ENCODE measurements around the gene KNSTRN. TPM values are rescaled to one million over a fixed set of nuclear protein-coding genes. Genes with fewer than 3 reads are reported as not detected.

Gene KNSTRN
- total and polyA plus RNA-seq, 9 donors, result 5.8 to 10.7 (median 6.6) TPM

- no peak overlapping the region for H3K4me3 ChIP-seq
- DNase-seq, result no peak
- intact Hi-C loops (cut with DNase I), result loop anchor here in 1 of 4 donors (10.0 kb wide), 1 partner anchor 243 kb away; the partner anchor contains the start of gene BMF
- peaks cover 2% of the 10 kb centered on the region for H3K4me1 ChIP-seq (ENCODE audit: insufficient read depth)
- TF ChIP-seq EP300 (IDR thresholded peaks at IDR 0.05), result no peak
- TF ChIP-seq, protein P1, sequence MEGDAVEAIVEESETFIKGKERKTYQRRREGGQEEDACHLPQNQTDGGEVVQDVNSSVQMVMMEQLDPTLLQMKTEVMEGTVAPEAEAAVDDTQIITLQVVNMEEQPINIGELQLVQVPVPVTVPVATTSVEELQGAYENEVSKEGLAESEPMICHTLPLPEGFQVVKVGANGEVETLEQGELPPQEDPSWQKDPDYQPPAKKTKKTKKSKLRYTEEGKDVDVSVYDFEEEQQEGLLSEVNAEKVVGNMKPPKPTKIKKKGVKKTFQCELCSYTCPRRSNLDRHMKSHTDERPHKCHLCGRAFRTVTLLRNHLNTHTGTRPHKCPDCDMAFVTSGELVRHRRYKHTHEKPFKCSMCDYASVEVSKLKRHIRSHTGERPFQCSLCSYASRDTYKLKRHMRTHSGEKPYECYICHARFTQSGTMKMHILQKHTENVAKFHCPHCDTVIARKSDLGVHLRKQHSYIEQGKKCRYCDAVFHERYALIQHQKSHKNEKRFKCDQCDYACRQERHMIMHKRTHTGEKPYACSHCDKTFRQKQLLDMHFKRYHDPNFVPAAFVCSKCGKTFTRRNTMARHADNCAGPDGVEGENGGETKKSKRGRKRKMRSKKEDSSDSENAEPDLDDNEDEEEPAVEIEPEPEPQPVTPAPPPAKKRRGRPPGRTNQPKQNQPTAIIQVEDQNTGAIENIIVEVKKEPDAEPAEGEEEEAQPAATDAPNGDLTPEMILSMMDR (IDR thresholded peaks at IDR 0.05), result no peak
- no peak for TF ChIP-seq POLR2A (IDR thresholded peaks at IDR 0.05)
- WGBS, 3 donors, result 89 to 94% (median 92%) methylated on average over 11 of the region's 11 CpGs
- no peaks in the 10 kb centered on the region for H3K27me3 ChIP-seq
- no peak overlapping the region for H3K27ac ChIP-seq
- H3K36me3 ChIP-seq, result no peaks in the 10 kb centered on the region
- no peaks in the 10 kb centered on the region for H3K9me3 ChIP-seq
Measured at GRCh38 chr15:40347559-40348473, 34.7 kb upstream of the KNSTRN start.

DNA sequence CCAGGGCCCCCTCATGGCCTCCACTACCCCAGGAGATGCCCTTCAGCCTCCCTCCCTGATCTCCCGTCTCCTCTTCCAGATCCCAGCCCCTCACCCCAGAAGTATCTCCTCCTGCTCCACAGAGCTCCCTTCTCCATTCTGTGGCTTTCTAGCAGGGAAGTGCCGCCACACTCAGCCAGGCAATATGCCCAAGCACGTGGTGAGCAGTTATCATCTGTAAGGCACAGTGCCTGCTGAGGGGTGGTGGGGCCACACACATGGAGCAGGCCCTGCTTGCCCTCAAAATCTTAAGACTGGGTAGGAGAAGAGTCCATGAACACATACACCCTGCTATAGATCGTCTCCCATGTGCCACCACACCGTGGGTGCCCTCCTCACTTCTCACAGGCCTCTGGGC lies 34.0 kb upstream of the KNSTRN start:
- Histone ChIP-seq H3K27me3 (no peaks in the 10 kb centered on the region), H3K27ac (no peak overlapping the region), H3K4me1 (ENCODE audit: insufficient read depth) (peaks cover 2% of the 10 kb centered on the region), H3K36me3 (no peaks in the 10 kb centered on the region), H3K9me3 (no peaks in the 10 kb centered on the region), H3K4me3 (no peak overlapping the region)
- WGBS, 3 donors, result 80 to 87% (median 85%) methylated on average over 5 of the region's 5 CpGs
- TF ChIP-seq POLR2A (IDR thresholded peaks at IDR 0.05) (no peak), EP300 (IDR thresholded peaks at IDR 0.05) (no peak)
- TF ChIP-seq, protein P1 (IDR thresholded peaks at IDR 0.05), result no peak
- no peak for DNase-seq
- intact Hi-C loops (cut with DNase I), result loop anchor here in 1 of 4 donors (10.0 kb wide), 1 partner anchor 244 kb away; the partner anchor contains the start of gene BMF

DNA sequence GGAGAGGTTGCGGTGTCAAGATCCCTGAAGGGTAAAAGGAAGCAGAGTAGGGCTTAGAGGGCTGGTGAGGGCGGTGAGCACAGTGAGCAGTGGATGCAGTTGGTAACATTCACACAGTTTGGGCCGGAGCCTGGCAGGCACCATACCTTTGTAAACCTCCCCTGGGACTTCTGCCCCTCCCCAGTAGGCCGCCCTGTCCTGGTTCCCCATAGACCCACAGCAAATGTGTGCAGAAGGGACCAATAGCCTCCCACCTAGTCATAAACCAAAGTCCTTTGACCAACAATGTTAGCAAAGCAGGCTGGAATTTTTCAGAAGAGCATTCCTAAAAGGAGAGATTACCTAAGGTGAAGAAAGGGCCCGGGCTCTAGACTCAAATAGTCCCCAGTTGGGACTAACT lies 33.4 kb upstream of the KNSTRN start:
- no peaks in the 10 kb centered on the region for H3K9me3 ChIP-seq
- 87 to 93% (median 90%) methylated on average over 5 of the region's 5 CpGs for WGBS, 3 donors
- no peaks in the 10 kb centered on the region for H3K27me3 ChIP-seq
- intact Hi-C loops (cut with DNase I), result loop anchor here in 1 of 4 donors (10.0 kb wide), 1 partner anchor 244 kb away; the partner anchor contains the start of gene BMF
- no peak overlapping the region for H3K4me3 ChIP-seq
- peaks cover 2% of the 10 kb centered on the region for H3K4me1 ChIP-seq (ENCODE audit: insufficient read depth)
- H3K36me3 ChIP-seq, result no peaks in the 10 kb centered on the region
- DNase-seq, result no peak
- H3K27ac ChIP-seq, result no peak overlapping the region
- no peak for TF ChIP-seq POLR2A (IDR thresholded peaks at IDR 0.05)
- TF ChIP-seq, protein P1 (IDR thresholded peaks at IDR 0.05), result no peak
- TF ChIP-seq EP300 (IDR thresholded peaks at IDR 0.05), result no peak

DNA sequence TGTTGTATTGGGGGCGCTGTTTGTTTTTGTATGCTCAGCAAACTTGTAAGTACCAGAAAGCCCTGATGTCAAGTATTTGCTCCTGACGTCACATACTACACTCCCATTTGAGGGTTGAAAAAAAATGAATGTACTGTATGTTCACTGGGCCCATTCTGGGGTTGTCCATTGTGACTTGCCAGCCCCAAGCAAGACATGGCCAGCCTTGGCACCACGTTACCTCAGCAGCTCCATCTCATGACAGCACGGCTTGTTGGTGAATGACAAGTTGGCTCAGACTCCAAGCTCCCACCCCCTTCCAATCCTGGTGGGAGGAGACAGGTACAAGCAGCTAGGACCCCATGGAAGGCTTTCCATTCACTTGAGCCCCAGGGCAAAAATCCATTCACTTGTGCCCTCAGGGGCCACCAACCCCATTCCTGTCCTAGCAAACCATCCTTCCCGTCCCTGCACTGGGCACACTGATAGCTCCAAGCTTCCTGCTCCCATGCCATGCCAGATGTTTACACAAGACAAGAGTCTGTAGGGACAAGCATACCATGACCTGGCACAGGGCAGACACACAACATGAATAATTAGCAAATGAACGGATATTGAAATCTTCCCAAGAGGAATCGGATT lies 30.1 kb upstream of the KNSTRN start:
- H3K4me3 ChIP-seq, result peak overlapping the region; percentile 4
- DNase-seq, result no peak
- no peaks in the 10 kb centered on the region for H3K27me3 ChIP-seq
- H3K36me3 ChIP-seq, result no peaks in the 10 kb centered on the region
- TF ChIP-seq POLR2A (IDR thresholded peaks at IDR 0.05) (no peak), EP300 (IDR thresholded peaks at IDR 0.05) (no peak)
- TF ChIP-seq, protein P1 (IDR thresholded peaks at IDR 0.05), result no peak
- no peak overlapping the region for H3K27ac ChIP-seq
- H3K9me3 ChIP-seq, result no peaks in the 10 kb centered on the region
- WGBS, 3 donors, result 76 to 85% (median 82%) methylated on average over 7 of the region's 7 CpGs
- no peaks in the 10 kb centered on the region for H3K4me1 ChIP-seq (ENCODE audit: insufficient read depth)
- intact Hi-C loops (cut with DNase I), result no loop called here

Measured in ovary (tissue), 9 donors.